ENCODE measurements around the gene EGFL6.

DNA sequence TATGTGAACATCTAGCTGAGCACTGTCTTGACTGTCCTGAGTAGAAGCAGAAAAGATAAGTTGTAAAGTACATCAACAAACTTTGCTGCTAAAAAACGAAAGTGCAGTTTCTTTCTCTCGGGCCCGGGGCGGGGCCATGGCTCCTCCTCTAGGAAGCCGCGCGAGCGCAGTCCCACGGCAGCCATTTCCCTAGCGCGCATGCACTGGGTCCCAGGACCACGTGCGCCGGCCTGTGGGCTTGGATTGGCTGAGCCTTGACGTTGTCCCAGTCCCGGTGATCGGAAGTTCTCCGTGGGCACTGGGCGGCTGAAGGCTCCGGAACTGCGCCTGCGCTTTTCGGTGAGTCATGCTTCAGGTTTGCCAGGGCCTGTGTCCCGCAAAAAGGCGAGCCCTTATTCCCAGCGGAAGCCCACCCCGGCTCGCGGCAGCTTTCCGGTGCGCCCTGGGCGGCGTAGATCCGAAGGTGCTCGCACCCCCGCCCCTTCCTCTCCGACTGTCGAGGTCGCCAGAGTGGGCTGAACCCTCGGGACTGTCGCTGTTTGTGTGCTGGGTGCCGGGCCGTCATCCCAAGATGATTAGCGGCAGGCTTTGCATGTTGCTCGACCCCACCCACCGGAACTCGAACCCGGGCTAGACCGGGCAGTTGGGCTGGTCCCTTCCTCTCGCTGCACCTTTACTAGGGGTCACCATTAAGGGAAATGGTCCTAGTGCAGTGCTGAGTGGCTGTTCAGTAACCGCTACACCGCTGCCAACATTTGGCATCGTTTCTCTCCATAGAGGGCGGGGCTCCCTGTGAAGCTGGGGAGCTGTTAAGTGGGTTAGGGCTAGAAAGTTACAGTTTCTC is 83.7 kb downstream of the EGFL6 start, which contains the start of gene TCEANC:
- TF ChIP-seq, protein P1, sequence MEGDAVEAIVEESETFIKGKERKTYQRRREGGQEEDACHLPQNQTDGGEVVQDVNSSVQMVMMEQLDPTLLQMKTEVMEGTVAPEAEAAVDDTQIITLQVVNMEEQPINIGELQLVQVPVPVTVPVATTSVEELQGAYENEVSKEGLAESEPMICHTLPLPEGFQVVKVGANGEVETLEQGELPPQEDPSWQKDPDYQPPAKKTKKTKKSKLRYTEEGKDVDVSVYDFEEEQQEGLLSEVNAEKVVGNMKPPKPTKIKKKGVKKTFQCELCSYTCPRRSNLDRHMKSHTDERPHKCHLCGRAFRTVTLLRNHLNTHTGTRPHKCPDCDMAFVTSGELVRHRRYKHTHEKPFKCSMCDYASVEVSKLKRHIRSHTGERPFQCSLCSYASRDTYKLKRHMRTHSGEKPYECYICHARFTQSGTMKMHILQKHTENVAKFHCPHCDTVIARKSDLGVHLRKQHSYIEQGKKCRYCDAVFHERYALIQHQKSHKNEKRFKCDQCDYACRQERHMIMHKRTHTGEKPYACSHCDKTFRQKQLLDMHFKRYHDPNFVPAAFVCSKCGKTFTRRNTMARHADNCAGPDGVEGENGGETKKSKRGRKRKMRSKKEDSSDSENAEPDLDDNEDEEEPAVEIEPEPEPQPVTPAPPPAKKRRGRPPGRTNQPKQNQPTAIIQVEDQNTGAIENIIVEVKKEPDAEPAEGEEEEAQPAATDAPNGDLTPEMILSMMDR (IDR thresholded peaks at IDR 0.05 in 8 of 11, conservative IDR thresholded peaks at IDR 0.05 in 3 of 11), result peak in 2 of 11 experiments; percentile 12 to 36
- peak; percentile 57 to 63 (median 59) for TF ChIP-seq POLR2A (IDR thresholded peaks at IDR 0.05)

All from spleen (tissue), 7 donors.